ENCODE measurements around the gene TBXAS1. TPM values are rescaled to one million over a fixed set of nuclear protein-coding genes. Genes with fewer than 3 reads are reported as not detected.

The TBXAS1 gene
- total RNA-seq, 1 experiment from 2014 or later, result 2.2 TPM

- H3K4me1 ChIP-seq (replicated peaks; ENCODE audit: insufficient read depth), result no peaks in the 10 kb centered on the region
- no peaks in the 10 kb centered on the region for H3K9me3 ChIP-seq (ENCODE audit: insufficient read depth, low read depth)
- CTCF ChIA-PET, result interaction anchor here (1.2 kb wide), 1 partner anchor 8 kb away, joined by 3 read pairs; no protein-coding TSS in a partner anchor
- no peak overlapping the region for H3K27ac ChIP-seq
- H3K27me3 ChIP-seq (ENCODE audit: insufficient read depth, low read depth), result no peaks in the 10 kb centered on the region
- POLR2A ChIA-PET (ENCODE audit: unreplicated experiment), result no interaction called here
- no peaks in the 10 kb centered on the region for H3K9me2 ChIP-seq (ENCODE audit: insufficient read depth)
- no peak overlapping the region for H3K4me2 ChIP-seq
- TF ChIP-seq CTCF (conservative IDR thresholded peaks at IDR 0.05) (no peak), EZH2 (IDR thresholded peaks at IDR 0.05; ENCODE audit: low read depth) (no peak)
- H3K79me2 ChIP-seq (ENCODE audit: low read depth), result no peaks in the 10 kb centered on the region
- no peak overlapping the region for H2AFZ ChIP-seq
- no peaks in the 10 kb centered on the region for H3F3A ChIP-seq (ENCODE audit: insufficient read depth, low read depth)
- intact Hi-C loops (cut with micrococcal nuclease; ENCODE audit: unreplicated experiment), result loop anchor here (2.0 to 10.0 kb wide), 3 partner anchors 322 to 930 kb away; no protein-coding TSS in a partner anchor
- H3K4me3 ChIP-seq, result no peak overlapping the region
- H4K20me1 ChIP-seq (ENCODE audit: insufficient read depth), result no peaks in the 10 kb centered on the region
- no peaks in the 10 kb centered on the region for H3K36me3 ChIP-seq (ENCODE audit: low read depth)
- BruUV-seq (replicated peaks), result no TSS peak
- no peak for DNase-seq
Measured at GRCh38 chr7:140004672-140005071, 175.6 kb downstream of the TBXAS1 start.

GRCh38 chr7:140005341-140005740, 176.3 kb downstream of the TBXAS1 start:
- H3K36me3 ChIP-seq (ENCODE audit: low read depth), result no peaks in the 10 kb centered on the region
- ChIA-PET POLR2A (ENCODE audit: unreplicated experiment) (no interaction called here), CTCF (interaction anchor here (1.2 kb wide), 1 partner anchor 9 kb away, joined by 3 read pairs; no protein-coding TSS in a partner anchor)
- H3K4me3 ChIP-seq, result no peak overlapping the region
- no peaks in the 10 kb centered on the region for H3K27me3 ChIP-seq (ENCODE audit: insufficient read depth, low read depth)
- no peaks in the 10 kb centered on the region for H3K79me2 ChIP-seq (ENCODE audit: low read depth)
- intact Hi-C loops (cut with micrococcal nuclease; ENCODE audit: unreplicated experiment), result loop anchor here (2.0 to 10.0 kb wide), 3 partner anchors 321 to 931 kb away; no protein-coding TSS in a partner anchor
- no peak for DNase-seq
- no peaks in the 10 kb centered on the region for H3K9me3 ChIP-seq (ENCODE audit: insufficient read depth, low read depth)
- no peak overlapping the region for H2AFZ ChIP-seq
- no TSS peak for BruUV-seq (replicated peaks)
- no peaks in the 10 kb centered on the region for H4K20me1 ChIP-seq (ENCODE audit: insufficient read depth)
- H3F3A ChIP-seq (ENCODE audit: insufficient read depth, low read depth), result no peaks in the 10 kb centered on the region
- no peak for TF ChIP-seq CTCF (conservative IDR thresholded peaks at IDR 0.05)
- TF ChIP-seq EZH2 (IDR thresholded peaks at IDR 0.05; ENCODE audit: low read depth), result no peak
- H3K27ac ChIP-seq, result no peak overlapping the region
- no peak overlapping the region for H3K4me2 ChIP-seq
- H3K4me1 ChIP-seq (replicated peaks; ENCODE audit: insufficient read depth), result no peaks in the 10 kb centered on the region
- H3K9me2 ChIP-seq (ENCODE audit: insufficient read depth), result no peaks in the 10 kb centered on the region

GRCh38 chr7:140005754-140006503, 176.9 kb downstream of the TBXAS1 start:
- intact Hi-C loops (cut with micrococcal nuclease; ENCODE audit: unreplicated experiment), result loop anchor here (2.0 to 10.0 kb wide), 3 partner anchors 321 to 931 kb away; no protein-coding TSS in a partner anchor
- no peaks in the 10 kb centered on the region for H3K9me2 ChIP-seq (ENCODE audit: insufficient read depth)
- no peak overlapping the region for H3K4me3 ChIP-seq
- DNase-seq, result no peak
- ChIA-PET CTCF (interaction anchor here (1.1 to 1.2 kb wide), 3 partner anchors 10 to 506 kb away, joined by 3 read pairs; no protein-coding TSS in a partner anchor), POLR2A (ENCODE audit: unreplicated experiment) (interaction anchor here (0.6 kb wide), 1 partner anchor 43 kb away, joined by 12 read pairs; no protein-coding TSS in a partner anchor)
- BruUV-seq (replicated peaks), result no TSS peak
- peak; percentile 51; the same call in 1 of the 2 replicates for TF ChIP-seq CTCF (conservative IDR thresholded peaks at IDR 0.05)
- TF ChIP-seq EZH2 (IDR thresholded peaks at IDR 0.05; ENCODE audit: low read depth), result no peak
- H3K4me2 ChIP-seq, result no peak overlapping the region
- no peaks in the 10 kb centered on the region for H3K9me3 ChIP-seq (ENCODE audit: insufficient read depth, low read depth)
- no peaks in the 10 kb centered on the region for H3K79me2 ChIP-seq (ENCODE audit: low read depth)
- no peaks in the 10 kb centered on the region for H4K20me1 ChIP-seq (ENCODE audit: insufficient read depth)
- H3K36me3 ChIP-seq (ENCODE audit: low read depth), result no peaks in the 10 kb centered on the region
- no peak overlapping the region for H2AFZ ChIP-seq
- no peak overlapping the region for H3K27ac ChIP-seq
- H3K27me3 ChIP-seq (ENCODE audit: insufficient read depth, low read depth), result no peaks in the 10 kb centered on the region
- no peaks in the 10 kb centered on the region for H3K4me1 ChIP-seq (replicated peaks; ENCODE audit: insufficient read depth)
- no peaks in the 10 kb centered on the region for H3F3A ChIP-seq (ENCODE audit: insufficient read depth, low read depth)
